ENCODE measurements around the gene VCP. TPM values are rescaled to one million over a fixed set of nuclear protein-coding genes. Genes with fewer than 3 reads are reported as not detected.

VCP gene
- total RNA-seq, 2 donors from 2014 or later, result 150 to 157 TPM

DNA sequence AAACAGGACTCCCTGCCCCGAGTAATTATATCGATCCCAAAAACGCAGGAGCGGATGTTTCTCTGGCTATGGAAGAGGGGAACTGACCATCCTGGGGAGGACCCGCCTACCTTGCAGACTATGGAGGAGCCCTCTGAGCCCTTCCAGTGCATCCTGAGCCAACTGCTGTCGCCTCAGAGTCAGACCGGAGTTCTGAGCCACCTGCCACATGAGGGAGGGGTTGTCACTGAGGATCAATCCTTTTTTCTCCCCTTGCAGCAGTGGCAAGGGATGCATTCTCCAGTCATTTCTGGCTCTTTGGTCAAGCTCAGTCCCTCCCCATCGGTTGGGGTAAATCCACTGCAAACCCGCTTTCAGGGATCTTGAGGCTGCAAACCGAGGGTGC lies 6.6 kb upstream of the VCP start:
- H3K4me1 ChIP-seq, result peaks cover 0 to 16% of the 10 kb centered on the region in 2 donors
- TF ChIP-seq, protein P1, sequence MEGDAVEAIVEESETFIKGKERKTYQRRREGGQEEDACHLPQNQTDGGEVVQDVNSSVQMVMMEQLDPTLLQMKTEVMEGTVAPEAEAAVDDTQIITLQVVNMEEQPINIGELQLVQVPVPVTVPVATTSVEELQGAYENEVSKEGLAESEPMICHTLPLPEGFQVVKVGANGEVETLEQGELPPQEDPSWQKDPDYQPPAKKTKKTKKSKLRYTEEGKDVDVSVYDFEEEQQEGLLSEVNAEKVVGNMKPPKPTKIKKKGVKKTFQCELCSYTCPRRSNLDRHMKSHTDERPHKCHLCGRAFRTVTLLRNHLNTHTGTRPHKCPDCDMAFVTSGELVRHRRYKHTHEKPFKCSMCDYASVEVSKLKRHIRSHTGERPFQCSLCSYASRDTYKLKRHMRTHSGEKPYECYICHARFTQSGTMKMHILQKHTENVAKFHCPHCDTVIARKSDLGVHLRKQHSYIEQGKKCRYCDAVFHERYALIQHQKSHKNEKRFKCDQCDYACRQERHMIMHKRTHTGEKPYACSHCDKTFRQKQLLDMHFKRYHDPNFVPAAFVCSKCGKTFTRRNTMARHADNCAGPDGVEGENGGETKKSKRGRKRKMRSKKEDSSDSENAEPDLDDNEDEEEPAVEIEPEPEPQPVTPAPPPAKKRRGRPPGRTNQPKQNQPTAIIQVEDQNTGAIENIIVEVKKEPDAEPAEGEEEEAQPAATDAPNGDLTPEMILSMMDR (IDR thresholded peaks at IDR 0.05), result no peak

DNA sequence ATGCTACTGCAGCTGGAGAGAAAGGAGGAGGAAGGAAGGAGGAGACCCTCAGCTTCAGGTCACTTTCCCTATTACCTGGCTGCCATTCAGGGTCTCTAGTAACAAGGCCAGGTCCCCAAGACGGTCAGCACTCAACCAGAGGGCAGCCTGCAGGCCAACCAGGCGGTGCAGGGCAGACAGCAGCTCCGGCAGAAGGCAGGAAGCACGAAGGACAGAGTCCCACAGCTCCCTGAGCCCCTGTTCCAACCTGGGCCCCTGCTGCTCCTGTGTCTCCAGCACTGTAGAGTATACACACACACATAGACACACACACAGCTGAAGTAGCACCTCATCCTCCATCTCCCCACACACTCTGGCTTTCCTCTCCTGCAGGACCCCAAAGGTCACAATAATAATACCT lies 5.6 kb upstream of the VCP start:
- no peak overlapping the region for H3K27ac ChIP-seq
- H3K4me3 ChIP-seq, result no peak overlapping the region
- peaks cover 0 to 21% of the 10 kb centered on the region in 2 donors for H3K4me1 ChIP-seq
- H3K27me3 ChIP-seq, result no peaks in the 10 kb centered on the region
- no peaks in the 10 kb centered on the region for H3K9me3 ChIP-seq
- TF ChIP-seq, protein P1 (IDR thresholded peaks at IDR 0.05), result no peak
- no peak for DNase-seq (ENCODE audit: low spot score)
- no peaks in the 10 kb centered on the region for H3K36me3 ChIP-seq

More for the DNA sequence above, 6.6 kb upstream of the VCP start:
- no peak for DNase-seq (ENCODE audit: low spot score)
- peak overlapping the region; percentile 76 to 77 for H3K27ac ChIP-seq
- no peaks in the 10 kb centered on the region for H3K27me3 ChIP-seq
- no peaks in the 10 kb centered on the region for H3K9me3 ChIP-seq
- peak overlapping the region; percentile 62 to 63 for H3K4me3 ChIP-seq
- H3K36me3 ChIP-seq, result no peaks in the 10 kb centered on the region

DNA sequence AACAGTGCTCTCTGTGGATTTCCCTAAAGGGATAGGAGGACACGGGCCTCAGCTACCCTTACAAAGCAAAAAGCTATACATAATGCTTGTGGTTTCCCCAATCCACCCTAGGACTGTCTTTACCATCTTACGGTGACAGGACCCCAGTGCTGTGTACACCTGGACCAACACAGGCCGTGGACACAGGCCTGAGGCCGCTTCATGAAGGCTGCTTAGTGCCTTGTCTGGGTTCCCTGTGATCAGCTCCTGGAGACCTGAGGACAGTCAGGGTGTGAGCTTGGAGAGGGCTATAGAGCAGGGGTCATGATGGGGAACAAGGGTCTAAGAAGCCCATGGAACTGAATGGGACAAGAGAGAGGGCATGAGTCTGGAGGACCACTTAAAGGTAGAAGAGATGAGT lies 4.4 kb upstream of the VCP start:
- no peaks in the 10 kb centered on the region for H3K27me3 ChIP-seq
- H3K4me1 ChIP-seq, result peaks cover 0 to 24% of the 10 kb centered on the region in 2 donors
- H3K4me3 ChIP-seq, result no peak overlapping the region
- no peak for DNase-seq (ENCODE audit: low spot score)
- no peaks in the 10 kb centered on the region for H3K9me3 ChIP-seq
- H3K27ac ChIP-seq, result no peak overlapping the region
- no peaks in the 10 kb centered on the region for H3K36me3 ChIP-seq
- TF ChIP-seq, protein P1 (IDR thresholded peaks at IDR 0.05), result no peak

DNA sequence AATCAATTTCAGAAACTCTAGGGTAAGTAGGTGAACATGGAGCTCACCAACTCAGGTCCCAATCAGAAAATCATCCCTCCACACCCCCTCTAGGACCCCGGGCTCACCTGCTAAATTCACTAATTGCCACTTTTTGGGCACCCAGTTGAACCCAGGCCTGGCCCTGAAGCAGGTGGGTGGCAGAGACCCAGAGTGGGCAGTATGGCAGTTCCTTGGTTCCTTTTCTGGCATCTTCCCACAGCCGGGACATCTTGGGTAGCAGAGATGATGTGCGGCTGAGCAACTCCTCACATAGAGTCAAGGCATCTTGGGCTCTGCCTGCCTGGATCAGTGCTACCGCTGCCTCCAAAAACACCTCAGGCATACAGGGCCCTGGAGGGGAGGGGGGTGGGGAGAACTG lies 2.9 kb upstream of the VCP start:
- Histone ChIP-seq H3K27ac (no peak overlapping the region), H3K36me3 (peaks cover 4% of the 10 kb centered on the region), H3K4me3 (no peak overlapping the region), H3K4me1 (peaks cover 0 to 31% of the 10 kb centered on the region in 2 donors), H3K9me3 (no peaks in the 10 kb centered on the region), H3K27me3 (no peaks in the 10 kb centered on the region)
- TF ChIP-seq, protein P1 (IDR thresholded peaks at IDR 0.05), result no peak
- DNase-seq (ENCODE audit: low spot score), result no peak

DNA sequence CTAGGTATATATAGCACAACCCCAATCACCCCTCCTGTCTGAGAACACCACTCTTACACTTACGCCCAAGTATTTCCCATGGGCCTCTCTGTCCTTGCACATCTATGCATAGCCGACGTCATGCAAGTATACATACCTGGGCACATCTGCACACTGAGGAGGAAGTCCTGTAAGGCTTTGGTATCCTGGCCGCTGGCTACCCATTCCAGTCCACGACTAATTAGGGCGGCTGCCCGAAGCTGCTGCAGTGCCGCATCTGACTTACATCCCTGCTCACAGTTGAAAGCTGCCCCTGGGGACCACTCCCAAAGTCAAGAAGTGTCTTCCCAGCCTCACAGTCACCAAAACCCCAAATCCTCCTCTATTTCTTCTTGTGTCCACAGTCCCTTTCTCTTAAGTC lies 2.4 kb upstream of the VCP start:
- Histone ChIP-seq H3K4me1 (peaks cover 0 to 37% of the 10 kb centered on the region in 2 donors), H3K4me3 (no peak overlapping the region), H3K9me3 (no peaks in the 10 kb centered on the region), H3K27me3 (no peaks in the 10 kb centered on the region), H3K27ac (no peak overlapping the region), H3K36me3 (peaks cover 4% of the 10 kb centered on the region)
- no peak for DNase-seq (ENCODE audit: low spot score)
- TF ChIP-seq, protein P1 (IDR thresholded peaks at IDR 0.05), result no peak

DNA sequence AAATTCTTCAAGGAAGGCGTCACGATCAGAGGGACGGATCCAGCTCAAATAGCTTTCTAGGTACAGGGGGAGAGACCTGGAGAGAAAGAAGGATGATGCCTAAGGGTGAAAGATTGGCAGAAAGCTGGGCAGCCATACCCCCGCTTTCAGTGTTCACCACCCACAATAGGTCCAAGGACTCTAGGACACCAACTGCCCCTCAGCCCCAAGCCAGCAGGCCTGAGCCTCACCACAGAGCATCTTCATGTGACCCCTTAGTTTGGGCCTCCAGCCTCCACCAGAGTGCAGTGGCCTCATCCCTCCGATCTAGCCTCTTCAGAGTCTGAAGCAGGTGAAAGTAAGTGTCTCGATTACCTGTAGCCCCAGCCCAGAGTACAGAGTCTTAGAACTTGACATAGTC lies 1.7 kb upstream of the VCP start:
- no peaks in the 10 kb centered on the region for H3K9me3 ChIP-seq
- no peak overlapping the region for H3K27ac ChIP-seq
- H3K27me3 ChIP-seq, result no peaks in the 10 kb centered on the region
- TF ChIP-seq, protein P1 (IDR thresholded peaks at IDR 0.05), result no peak
- no peak overlapping the region for H3K4me3 ChIP-seq
- DNase-seq (ENCODE audit: low spot score), result no peak
- H3K36me3 ChIP-seq, result peaks cover 4% of the 10 kb centered on the region
- peaks cover 0 to 39% of the 10 kb centered on the region in 2 donors for H3K4me1 ChIP-seq
